ENCODE data around the gene MAP4K3.

DNA sequence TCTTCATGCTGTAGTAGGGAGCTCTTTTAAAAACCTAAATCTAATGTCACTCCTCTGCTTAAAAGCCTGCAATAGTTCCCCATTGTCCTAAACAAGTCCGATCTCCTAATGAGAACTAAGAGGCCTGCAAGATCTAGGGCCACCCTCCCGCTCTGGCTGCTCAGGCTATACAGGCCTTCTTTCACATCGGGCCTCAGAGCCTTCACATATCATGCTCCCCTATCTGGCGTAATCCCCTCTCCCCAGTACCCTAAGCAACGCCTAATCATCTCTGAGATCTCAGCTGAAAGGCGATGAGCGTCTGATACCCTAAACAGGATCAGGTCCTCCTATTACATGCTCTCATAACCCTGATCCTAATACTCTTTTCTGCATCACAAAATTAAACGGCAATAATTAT, 1.9 kb downstream of the MAP4K3 start:
- TF ChIP-seq SUZ12 (IDR thresholded peaks at IDR 0.05): no peak
- TF ChIP-seq ARNT (IDR thresholded peaks at IDR 0.05): no peak
- no peak for TF ChIP-seq L3MBTL2 (conservative IDR thresholded peaks at IDR 0.05)
- TF ChIP-seq FOXK2 (IDR thresholded peaks at IDR 0.05): no peak
